Activated CD8-positive, alpha-beta T cell treated with anti-CD3 and anti-CD28 coated beads, Interleukin-2, amount 10 ng/mL, durations not matched to agents 7 days and 5 days (primary cell): ENCODE results near the gene ETV2. TPM values are rescaled to one million over a fixed set of nuclear protein-coding genes. Genes with fewer than 3 reads are reported as not detected.

Experiments
- ATAC-seq: fragments of 150-1000 bp; cut with Tn5 transposase; one replicate; pipeline ENCODE4 v1.10.0; 2021; ENCODE audit warnings: moderate library complexity
- CTCF ChIA-PET: fragments of 350-600 bp; sonication (Branson Sonifier 250); formaldehyde crosslinking; loops from one replicate; lab custom pipeline; 2021; ENCODE audit warnings: antibody characterized with exemption; lab: Charles Lee
- POLR2A ChIA-PET: fragments of 350-600 bp; sonication (Branson Sonifier 250); formaldehyde crosslinking; loops from one replicate; lab custom pipeline; 2021; ENCODE audit warnings: antibody characterized with exemption; lab: Charles Lee
- DNase-seq: peaks from one replicate; pipeline ENCODE4 v3.0.0-alpha.2; 2020
- H3K27ac Mint-ChIP-seq: one replicate; pipeline ENCODE4 v1.8.0; 2021; ENCODE audit warnings: mild to moderate bottlenecking, mixed read lengths
- H3K27me3 Mint-ChIP-seq: one replicate; pipeline ENCODE4 v1.8.0; 2021; ENCODE audit warnings: low read depth, mixed read lengths
- H3K36me3 Mint-ChIP-seq: one replicate; pipeline ENCODE4 v1.8.0; 2021; ENCODE audit warnings: low read depth, mixed read lengths
- H3K4me1 Mint-ChIP-seq: one replicate; pipeline ENCODE4 v1.8.0; 2021; ENCODE audit warnings: low read depth, mixed read lengths
- H3K4me3 Mint-ChIP-seq: one replicate; pipeline ENCODE4 v1.8.0; 2021; ENCODE audit warnings: mild to moderate bottlenecking, mixed read lengths
- H3K9me3 Mint-ChIP-seq: one replicate; pipeline ENCODE4 v1.8.0; 2022; ENCODE audit warnings: mixed read lengths; ENCODE audit not compliant: insufficient read depth
- total RNA-seq, 2 experiments: library from RNA; stranded (reverse); gene quantifications; one replicate each; pipeline ENCODE4 v1.2.3, GENCODE V29; 2021

The ETV2 gene
- total RNA-seq, 2 experiments from 2014 or later, result 0.68 to 1.6 TPM

DNA sequence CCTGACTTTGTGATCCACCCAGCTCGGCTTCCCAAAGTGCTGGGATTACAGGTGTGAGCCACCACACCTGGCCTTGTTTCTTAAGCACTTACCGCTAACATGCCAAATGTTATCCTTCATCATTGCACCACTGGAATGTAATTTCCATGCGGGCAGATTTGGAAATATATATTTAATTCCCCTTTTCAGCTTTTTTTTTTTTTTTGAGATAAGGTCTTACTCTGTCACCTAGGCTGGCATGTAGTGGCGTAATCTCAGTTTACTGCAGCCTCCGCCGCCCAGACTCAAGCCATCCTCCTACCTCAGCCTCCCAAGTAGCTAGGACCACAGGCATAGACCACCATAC lies 20.4 kb downstream of the ETV2 start:
- Mint-ChIP-seq H3K9me3 (no peaks in the 10 kb centered on the region), H3K4me3 (no peak overlapping the region), H3K27me3 (no peaks in the 10 kb centered on the region), H3K4me1 (no peaks in the 10 kb centered on the region), H3K27ac (no peak overlapping the region), H3K36me3 (peaks cover 31% of the 10 kb centered on the region)
- POLR2A ChIA-PET, result interaction anchor here (1.1 kb wide), 1 partner anchor 14 kb away, joined by 3 read pairs; the partner anchor contains the start of gene COX6B1
- CTCF ChIA-PET, result interaction anchor here (0.7 kb wide), 1 partner anchor 14 kb away, joined by 3 read pairs; the partner anchor contains the start of gene COX6B1
- ATAC-seq (no peak), DNase-seq (no peak)

GRCh38 chr19:35663981-35664380 lies 22.4 kb downstream of the ETV2 start:
- ChIA-PET POLR2A (interaction anchor here (1.6 kb wide), 1 partner anchor 16 kb away, joined by 4 read pairs; the partner anchor contains the start of gene COX6B1), CTCF (no interaction called here)
- Mint-ChIP-seq H3K27me3 (no peaks in the 10 kb centered on the region), H3K27ac (no peak overlapping the region), H3K36me3 (peaks cover 17% of the 10 kb centered on the region), H3K9me3 (no peaks in the 10 kb centered on the region), H3K4me3 (no peak overlapping the region), H3K4me1 (no peaks in the 10 kb centered on the region)
- DNase-seq, result no peak
- ATAC-seq, result no peak

- CTCF ChIA-PET, result no interaction called here
- ATAC-seq, result no peak
These were observed 23.6 kb downstream of the ETV2 start for GRCh38 chr19:35665157-35665556.

GRCh38 chr19:35665604-35666003 lies 24.1 kb downstream of the ETV2 start:
- H3K36me3 Mint-ChIP-seq, result peaks cover 12% of the 10 kb centered on the region
- H3K27me3 Mint-ChIP-seq, result peaks cover 7% of the 10 kb centered on the region
- DNase-seq (no peak), ATAC-seq (no peak)
- no peak overlapping the region for H3K4me3 Mint-ChIP-seq
- CTCF ChIA-PET, result no interaction called here
- POLR2A ChIA-PET, result no interaction called here
- H3K9me3 Mint-ChIP-seq, result no peaks in the 10 kb centered on the region
- no peak overlapping the region for H3K27ac Mint-ChIP-seq
- no peaks in the 10 kb centered on the region for H3K4me1 Mint-ChIP-seq

More at GRCh38 chr19:35665157-35665556, 23.6 kb downstream of the ETV2 start:
- Mint-ChIP-seq H3K27me3 (peaks cover 6% of the 10 kb centered on the region), H3K9me3 (no peaks in the 10 kb centered on the region), H3K27ac (no peak overlapping the region), H3K4me1 (no peaks in the 10 kb centered on the region), H3K4me3 (no peak overlapping the region), H3K36me3 (peaks cover 12% of the 10 kb centered on the region)
- DNase-seq, result no peak
- POLR2A ChIA-PET, result interaction anchor here (1.6 kb wide), 1 partner anchor 17 kb away, joined by 4 read pairs; the partner anchor contains the start of gene COX6B1

DNA sequence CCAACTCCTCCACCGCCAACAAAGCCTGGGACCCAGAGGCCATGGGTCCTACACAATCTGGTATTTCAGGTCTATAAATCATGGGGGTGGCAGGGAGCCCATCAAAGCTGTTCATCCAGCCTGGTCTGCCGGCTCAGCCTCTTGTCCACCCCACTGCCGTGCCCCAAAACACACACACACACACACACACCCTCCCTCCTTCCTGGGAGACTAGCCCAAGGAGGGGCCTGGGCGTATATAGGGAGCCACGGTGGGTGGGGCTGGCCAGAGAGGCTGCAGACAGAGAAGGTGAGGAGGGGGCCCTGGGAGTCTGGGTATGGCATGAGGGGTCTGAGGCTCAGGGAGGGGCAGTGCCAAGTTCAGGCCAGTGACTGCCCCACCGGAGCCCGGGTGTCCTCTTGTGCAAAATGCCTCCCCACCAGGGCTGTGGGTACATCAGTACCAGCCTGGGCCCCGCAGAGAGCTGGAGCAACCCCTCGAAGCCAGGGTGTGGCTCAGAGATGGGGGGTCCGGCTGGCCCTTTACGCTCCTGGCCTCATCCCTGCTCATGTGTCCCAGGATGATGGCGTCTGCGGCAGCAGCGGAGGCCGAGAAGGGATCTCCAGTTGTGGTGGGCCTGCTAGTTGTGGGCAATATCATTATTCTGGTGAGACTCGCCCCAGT lies 24.8 kb downstream of the ETV2 start, which contains the start of gene UPK1A:
Gene UPK1A, plus strand, starts transcription at position 267 of the 663 bp plus-strand sequence. Its CDS starts 296 bp downstream, at position 563.
- ChIA-PET CTCF (no interaction called here), POLR2A (no interaction called here)
- DNase-seq (no peak), ATAC-seq (no peak)
- peaks cover 8% of the 10 kb centered on the region for H3K27me3 Mint-ChIP-seq
- H3K9me3 Mint-ChIP-seq, result no peaks in the 10 kb centered on the region
- H3K27ac Mint-ChIP-seq, result no peak within 1 kb of the TSS
- H3K4me3 Mint-ChIP-seq, result no peak within 1 kb of the TSS
- peaks cover 8% of the 10 kb centered on the region for H3K36me3 Mint-ChIP-seq
- H3K4me1 Mint-ChIP-seq, result no peaks in the 10 kb centered on the region

GRCh38 chr19:35669566-35669965 lies 28.0 kb downstream of the ETV2 start:
- DNase-seq, result no peak
- peaks cover 7% of the 10 kb centered on the region for H3K4me1 Mint-ChIP-seq
- ATAC-seq, result no peak
- ChIA-PET POLR2A (no interaction called here), CTCF (no interaction called here)
- H3K9me3 Mint-ChIP-seq, result no peaks in the 10 kb centered on the region
- H3K27ac Mint-ChIP-seq, result no peak overlapping the region
- no peaks in the 10 kb centered on the region for H3K36me3 Mint-ChIP-seq
- no peak overlapping the region for H3K4me3 Mint-ChIP-seq
- peaks cover 21% of the 10 kb centered on the region for H3K27me3 Mint-ChIP-seq

- ChIA-PET CTCF (no interaction called here), POLR2A (no interaction called here)
- DNase-seq, result no peak
- ATAC-seq, result no peak
- H3K4me1 Mint-ChIP-seq, result peaks cover 7% of the 10 kb centered on the region
- H3K36me3 Mint-ChIP-seq, result no peaks in the 10 kb centered on the region
- H3K9me3 Mint-ChIP-seq, result no peaks in the 10 kb centered on the region
- no peak overlapping the region for H3K4me3 Mint-ChIP-seq
- peaks cover 21% of the 10 kb centered on the region for H3K27me3 Mint-ChIP-seq
- H3K27ac Mint-ChIP-seq, result no peak overlapping the region
These were observed 28.4 kb downstream of the ETV2 start for GRCh38 chr19:35669974-35670373.

DNA sequence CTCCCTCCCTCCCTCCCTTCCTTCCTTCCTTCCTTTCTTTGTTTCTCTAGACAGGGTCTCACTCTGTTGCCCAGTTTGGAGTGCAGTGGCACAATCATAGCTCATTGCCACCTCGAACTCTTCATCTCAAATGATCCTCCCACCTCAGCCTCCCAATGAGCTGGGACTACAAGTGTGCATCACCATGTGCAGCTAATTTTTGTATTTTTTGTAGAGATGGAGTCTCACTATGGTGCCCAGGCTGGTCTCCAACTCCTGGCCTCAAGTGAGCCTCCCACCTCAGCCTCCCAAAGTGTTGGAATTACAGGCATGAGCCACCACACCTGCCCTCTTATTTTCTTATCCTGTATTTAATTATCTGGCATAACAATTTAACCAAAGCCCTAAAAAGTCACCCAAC lies 29.1 kb downstream of the ETV2 start:
- CTCF ChIA-PET, result interaction anchor here (0.9 kb wide), 1 partner anchor 24 kb away, joined by 4 read pairs; no protein-coding TSS in a partner anchor
- H3K9me3 Mint-ChIP-seq, result no peaks in the 10 kb centered on the region
- peaks cover 23% of the 10 kb centered on the region for H3K27me3 Mint-ChIP-seq
- H3K4me3 Mint-ChIP-seq, result no peak overlapping the region
- no peaks in the 10 kb centered on the region for H3K36me3 Mint-ChIP-seq
- DNase-seq (no peak), ATAC-seq (no peak)
- no peak overlapping the region for H3K27ac Mint-ChIP-seq
- peaks cover 7% of the 10 kb centered on the region for H3K4me1 Mint-ChIP-seq
- POLR2A ChIA-PET, result no interaction called here

DNA sequence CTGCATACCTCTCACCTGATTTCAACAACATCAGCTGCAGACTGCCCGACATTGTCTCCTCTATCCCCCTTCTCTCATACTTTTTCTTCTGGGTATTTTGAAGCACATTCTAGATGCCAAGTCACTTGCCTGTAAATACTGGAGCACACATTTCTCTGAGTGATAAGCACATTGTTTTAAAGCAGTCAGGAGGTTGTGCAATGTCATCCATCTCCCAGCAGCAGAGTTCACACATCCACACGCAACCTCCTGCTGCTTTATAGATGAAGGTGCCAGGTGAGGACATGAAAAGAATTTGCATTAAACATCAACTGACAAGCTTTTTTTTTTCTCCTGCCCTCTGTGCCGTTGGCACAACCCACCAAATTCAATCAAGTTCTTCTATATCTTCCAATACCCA lies 30.3 kb downstream of the ETV2 start:
- H3K4me3 Mint-ChIP-seq, result no peak overlapping the region
- POLR2A ChIA-PET, result no interaction called here
- peaks cover 7% of the 10 kb centered on the region for H3K4me1 Mint-ChIP-seq
- ATAC-seq (no peak), DNase-seq (no peak)
- H3K9me3 Mint-ChIP-seq, result no peaks in the 10 kb centered on the region
- peaks cover 27% of the 10 kb centered on the region for H3K27me3 Mint-ChIP-seq
- H3K36me3 Mint-ChIP-seq, result no peaks in the 10 kb centered on the region
- H3K27ac Mint-ChIP-seq, result no peak overlapping the region
- CTCF ChIA-PET, result no interaction called here

GRCh38 chr19:35673121-35673804 lies 31.7 kb downstream of the ETV2 start:
- CTCF ChIA-PET, result interaction anchor here (0.9 to 1.3 kb wide), 4 partner anchors 19 to 125 kb away, joined by 3 to 7 read pairs (median 6); partner anchors contain the start of gene COX6B1
- Mint-ChIP-seq H3K9me3 (no peaks in the 10 kb centered on the region), H3K4me3 (peak overlapping the region; percentile 73), H3K27ac (peak overlapping the region; percentile 60), H3K4me1 (peaks cover 7% of the 10 kb centered on the region), H3K36me3 (no peaks in the 10 kb centered on the region), H3K27me3 (peaks cover 27% of the 10 kb centered on the region)
- ATAC-seq (peak; percentile 83), DNase-seq (peak; percentile 66)
- POLR2A ChIA-PET, result interaction anchor here (0.6 to 1.1 kb wide), 3 partner anchors 20 to 172 kb away, joined by 3 to 5 read pairs (median 5); partner anchors contain the start of gene COX6B1

- H3K27me3 Mint-ChIP-seq, result peaks cover 20% of the 10 kb centered on the region
- ChIA-PET POLR2A (no interaction called here), CTCF (no interaction called here)
- no peak overlapping the region for H3K4me3 Mint-ChIP-seq
- no peak overlapping the region for H3K27ac Mint-ChIP-seq
- ATAC-seq, result no peak
- DNase-seq, result no peak
- no peaks in the 10 kb centered on the region for H3K9me3 Mint-ChIP-seq
- H3K36me3 Mint-ChIP-seq, result no peaks in the 10 kb centered on the region
- H3K4me1 Mint-ChIP-seq, result peaks cover 7% of the 10 kb centered on the region
These were observed 34.1 kb downstream of the ETV2 start for GRCh38 chr19:35675589-35676140.

GRCh38 chr19:35689836-35690235 lies 48.3 kb downstream of the ETV2 start:
- POLR2A ChIA-PET, result no interaction called here
- DNase-seq (no peak), ATAC-seq (no peak)
- CTCF ChIA-PET, result interaction anchor here (3.8 kb wide), 1 partner anchor 23 kb away, joined by 30 read pairs; no protein-coding TSS in a partner anchor
- no peaks in the 10 kb centered on the region for H3K27me3 Mint-ChIP-seq
- no peak overlapping the region for H3K4me3 Mint-ChIP-seq
- no peaks in the 10 kb centered on the region for H3K9me3 Mint-ChIP-seq
- no peak overlapping the region for H3K27ac Mint-ChIP-seq
- H3K36me3 Mint-ChIP-seq, result no peaks in the 10 kb centered on the region
- H3K4me1 Mint-ChIP-seq, result peaks cover 11% of the 10 kb centered on the region
